ENCODE measurements around the gene BDNF. TPM values are rescaled to one million over a fixed set of nuclear protein-coding genes. Genes with fewer than 3 reads are reported as not detected.

BDNF gene
- total RNA-seq, 1 donor from 2014 or later: 2.7 TPM

DNA sequence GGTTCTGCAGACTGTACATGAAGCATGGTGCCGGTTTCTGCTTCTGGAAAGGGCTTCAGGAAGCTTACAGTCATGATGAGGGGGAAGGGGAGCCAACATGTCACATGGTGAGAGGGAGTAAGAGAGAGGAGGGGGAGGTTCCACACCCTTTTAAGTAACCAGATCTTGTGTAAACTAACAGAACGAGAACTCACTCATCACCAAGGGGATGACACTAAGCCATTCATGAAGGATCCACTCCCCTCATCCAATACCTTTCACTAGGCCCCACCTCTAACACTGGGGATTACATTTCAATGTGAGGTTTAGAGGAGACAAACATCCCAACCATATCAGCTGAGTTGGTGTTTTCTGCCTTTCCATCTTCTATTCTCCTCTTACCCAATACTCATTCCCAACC lies 83.5 kb downstream of the BDNF start:
- TF ChIP-seq, protein P1, sequence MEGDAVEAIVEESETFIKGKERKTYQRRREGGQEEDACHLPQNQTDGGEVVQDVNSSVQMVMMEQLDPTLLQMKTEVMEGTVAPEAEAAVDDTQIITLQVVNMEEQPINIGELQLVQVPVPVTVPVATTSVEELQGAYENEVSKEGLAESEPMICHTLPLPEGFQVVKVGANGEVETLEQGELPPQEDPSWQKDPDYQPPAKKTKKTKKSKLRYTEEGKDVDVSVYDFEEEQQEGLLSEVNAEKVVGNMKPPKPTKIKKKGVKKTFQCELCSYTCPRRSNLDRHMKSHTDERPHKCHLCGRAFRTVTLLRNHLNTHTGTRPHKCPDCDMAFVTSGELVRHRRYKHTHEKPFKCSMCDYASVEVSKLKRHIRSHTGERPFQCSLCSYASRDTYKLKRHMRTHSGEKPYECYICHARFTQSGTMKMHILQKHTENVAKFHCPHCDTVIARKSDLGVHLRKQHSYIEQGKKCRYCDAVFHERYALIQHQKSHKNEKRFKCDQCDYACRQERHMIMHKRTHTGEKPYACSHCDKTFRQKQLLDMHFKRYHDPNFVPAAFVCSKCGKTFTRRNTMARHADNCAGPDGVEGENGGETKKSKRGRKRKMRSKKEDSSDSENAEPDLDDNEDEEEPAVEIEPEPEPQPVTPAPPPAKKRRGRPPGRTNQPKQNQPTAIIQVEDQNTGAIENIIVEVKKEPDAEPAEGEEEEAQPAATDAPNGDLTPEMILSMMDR (IDR thresholded peaks at IDR 0.05; ENCODE audit: unreplicated experiment): no peak
- Mint-ChIP-seq H3K36me3 (ENCODE audit: insufficient read depth) (no peaks in the 10 kb centered on the region), H3K9me3 (ENCODE audit: low read depth) (no peaks in the 10 kb centered on the region), H3K4me1 (ENCODE audit: low read depth) (no peaks in the 10 kb centered on the region), H3K27me3 (no peaks in the 10 kb centered on the region), H3K27ac (no peak overlapping the region), H3K4me3 (ENCODE audit: low read depth) (no peak overlapping the region)
- no peak for DNase-seq (ENCODE audit: low spot score, unreplicated experiment)

DNA sequence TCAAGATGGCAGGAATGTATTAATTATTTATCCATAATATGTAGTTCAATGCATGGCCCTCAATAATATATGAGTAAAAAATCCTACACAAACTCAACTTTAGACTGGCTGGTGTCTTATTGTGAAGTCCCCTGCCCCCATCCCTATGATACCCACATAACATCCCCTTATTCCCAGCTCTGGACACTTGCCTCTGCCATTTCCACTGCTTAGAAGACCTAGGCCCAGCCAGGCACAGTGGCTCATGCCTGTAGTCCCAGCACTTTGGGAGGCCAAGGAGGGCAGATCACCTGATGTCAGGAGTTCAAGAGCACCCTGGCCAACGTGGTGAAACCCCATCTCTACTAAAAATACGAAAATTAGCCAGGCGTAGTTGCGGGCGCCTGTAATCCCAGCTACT lies 84.4 kb downstream of the BDNF start:
- Mint-ChIP-seq H3K4me1 (ENCODE audit: low read depth) (no peaks in the 10 kb centered on the region), H3K27me3 (peaks cover 7% of the 10 kb centered on the region), H3K36me3 (ENCODE audit: insufficient read depth) (no peaks in the 10 kb centered on the region), H3K27ac (no peak overlapping the region), H3K9me3 (ENCODE audit: low read depth) (no peaks in the 10 kb centered on the region), H3K4me3 (ENCODE audit: low read depth) (no peak overlapping the region)
- TF ChIP-seq, protein P1 (IDR thresholded peaks at IDR 0.05; ENCODE audit: unreplicated experiment): no peak
- no peak for DNase-seq (ENCODE audit: low spot score, unreplicated experiment)

- DNase-seq (ENCODE audit: low spot score, unreplicated experiment): no peak
- no peaks in the 10 kb centered on the region for H3K9me3 Mint-ChIP-seq (ENCODE audit: low read depth)
- H3K4me1 Mint-ChIP-seq (ENCODE audit: low read depth): no peaks in the 10 kb centered on the region
- TF ChIP-seq, protein P1 (IDR thresholded peaks at IDR 0.05; ENCODE audit: unreplicated experiment): no peak
- H3K27ac Mint-ChIP-seq: no peak overlapping the region
- H3K27me3 Mint-ChIP-seq: peaks cover 7% of the 10 kb centered on the region
- no peak overlapping the region for H3K4me3 Mint-ChIP-seq (ENCODE audit: low read depth)
- H3K36me3 Mint-ChIP-seq (ENCODE audit: insufficient read depth): no peaks in the 10 kb centered on the region
Measured at GRCh38 chr11:27614092-27614491, 86.2 kb downstream of the BDNF start.

- Mint-ChIP-seq H3K27ac (no peak overlapping the region), H3K9me3 (ENCODE audit: low read depth) (no peaks in the 10 kb centered on the region)
- no peak for DNase-seq (ENCODE audit: low spot score, unreplicated experiment)
Measured at GRCh38 chr11:27612932-27613880, 87.0 kb downstream of the BDNF start.

GRCh38 chr11:27611947-27612455 lies 88.3 kb downstream of the BDNF start:
- TF ChIP-seq, protein P1 (IDR thresholded peaks at IDR 0.05; ENCODE audit: unreplicated experiment): no peak
- Mint-ChIP-seq H3K9me3 (ENCODE audit: low read depth) (no peaks in the 10 kb centered on the region), H3K36me3 (ENCODE audit: insufficient read depth) (no peaks in the 10 kb centered on the region), H3K27me3 (peaks cover 7% of the 10 kb centered on the region), H3K4me3 (ENCODE audit: low read depth) (no peak overlapping the region), H3K27ac (no peak overlapping the region), H3K4me1 (ENCODE audit: low read depth) (no peaks in the 10 kb centered on the region)
- DNase-seq (ENCODE audit: low spot score, unreplicated experiment): no peak

More at GRCh38 chr11:27612932-27613880, 87.0 kb downstream of the BDNF start:
- peaks cover 7% of the 10 kb centered on the region for H3K27me3 Mint-ChIP-seq
- TF ChIP-seq, protein P1 (IDR thresholded peaks at IDR 0.05; ENCODE audit: unreplicated experiment): no peak
- no peaks in the 10 kb centered on the region for H3K36me3 Mint-ChIP-seq (ENCODE audit: insufficient read depth)
- no peaks in the 10 kb centered on the region for H3K4me1 Mint-ChIP-seq (ENCODE audit: low read depth)
- H3K4me3 Mint-ChIP-seq (ENCODE audit: low read depth): no peak overlapping the region

Data from progenitor cell of endocrine pancreas (in vitro differentiated cells).